Endodermal cell (in vitro differentiated cells): ENCODE results near the gene HIP1R. TPM values are rescaled to one million over a fixed set of nuclear protein-coding genes. Genes with fewer than 3 reads are reported as not detected.
"Not testable (repeated sequence)": the region's sequence is repeated elsewhere in the genome, so short reads cannot be mapped to it uniquely, and the experiment has no call there.

ENCODE experiments used
- DNase-seq: peaks from one replicate; pipeline ENCODE4 v3.0.0-alpha.2; 2017
- H3K27ac ChIP-seq: 2 replicates; pipeline ENCODE4 v1.5.1; 2013; ENCODE audit warnings: mild to moderate bottlenecking, low read depth, low read length, moderate library complexity
- H3K27me3 ChIP-seq: 2 replicates; pipeline ENCODE4 v1.6.1; 2013; ENCODE audit warnings: mild to moderate bottlenecking, low read length, moderate library complexity; ENCODE audit not compliant: insufficient read depth, control insufficient read depth, poor library complexity, severe bottlenecking
- H3K36me3 ChIP-seq: 2 replicates; pipeline ENCODE4 v1.7.0; 2013; ENCODE audit warnings: mild to moderate bottlenecking, low read length, moderate library complexity; ENCODE audit not compliant: control insufficient read depth, insufficient read depth
- H3K4me1 ChIP-seq: one replicate; pipeline ENCODE4 v1.7.0; 2013; ENCODE audit warnings: low read length; ENCODE audit not compliant: control insufficient read depth, insufficient read depth
- H3K4me3 ChIP-seq: 2 replicates; pipeline ENCODE4 v1.5.1; 2013; ENCODE audit warnings: mild to moderate bottlenecking, low read length, moderate library complexity
- H3K9ac ChIP-seq: 2 replicates; pipeline ENCODE4 v1.6.1; 2013; ENCODE audit warnings: mild to moderate bottlenecking, low read length, moderate library complexity; ENCODE audit not compliant: poor library complexity, severe bottlenecking; ENCODE audit errors: extremely low read depth
- H3K9me3 ChIP-seq: 2 replicates; pipeline ENCODE4 v1.6.1; 2013; ENCODE audit warnings: mild to moderate bottlenecking, low read length, moderate library complexity; ENCODE audit not compliant: control insufficient read depth
- H3K27ac Mint-ChIP-seq: 2 replicates; pipeline ENCODE4 v1.8.0; 2020; ENCODE audit warnings: mixed read lengths
- H3K27me3 Mint-ChIP-seq: 2 replicates; pipeline ENCODE4 v1.8.0; 2021; ENCODE audit warnings: mild to moderate bottlenecking, mixed read lengths; ENCODE audit not compliant: insufficient read depth
- H3K36me3 Mint-ChIP-seq: 2 replicates; pipeline ENCODE4 v1.8.0; 2020; ENCODE audit warnings: low read depth, mixed read lengths
- H3K4me1 Mint-ChIP-seq: 2 replicates; pipeline ENCODE4 v1.8.0; 2020; ENCODE audit warnings: mixed read lengths
- H3K4me3 Mint-ChIP-seq: 2 replicates; pipeline ENCODE4 v1.8.0; 2020; ENCODE audit warnings: mild to moderate bottlenecking, moderate library complexity, mixed read lengths
- H3K9me3 Mint-ChIP-seq: 2 replicates; pipeline ENCODE4 v1.8.0; 2020; ENCODE audit warnings: mild to moderate bottlenecking, mixed read lengths
- CTCF ChIP-seq: fragments of 200-600 bp; sonication (generic); conservative IDR thresholded peaks from 2 replicates; pipeline ENCODE4 v1.5.0; 2021; ENCODE audit warnings: antibody characterized with exemption, mild to moderate bottlenecking
- WGBS, 2 experiments: methylation state at CpG; one replicate each; pipeline versions ENCODE4 v1.1.5 to v1.1.7; 2013; ENCODE audit warnings: missing lambda C conversion rate in 2 of 2, mixed read lengths in 1 of 2; ENCODE audit not compliant: insufficient coverage in 1 of 2, insufficient read length in 1 of 2; 5-methylcytosine and 5-hydroxymethylcytosine counted together
- total RNA-seq, 2 donors: library from RNA; stranded (reverse); fragmentation: NEBNext Ultra II Directional in 1 of 2; extraction: Animal tissue kit (Norgen Biotek cat#: 25700) in 1 of 2; gene quantifications; 2 replicates in 1 of 2; 3 replicates in 1 of 2; pipeline ENCODE4 v1.2.1, GENCODE V29; 2021

Gene HIP1R
- total RNA-seq, 2 donors from 2014 or later, result 24.5 to 24.9 TPM

DNA sequence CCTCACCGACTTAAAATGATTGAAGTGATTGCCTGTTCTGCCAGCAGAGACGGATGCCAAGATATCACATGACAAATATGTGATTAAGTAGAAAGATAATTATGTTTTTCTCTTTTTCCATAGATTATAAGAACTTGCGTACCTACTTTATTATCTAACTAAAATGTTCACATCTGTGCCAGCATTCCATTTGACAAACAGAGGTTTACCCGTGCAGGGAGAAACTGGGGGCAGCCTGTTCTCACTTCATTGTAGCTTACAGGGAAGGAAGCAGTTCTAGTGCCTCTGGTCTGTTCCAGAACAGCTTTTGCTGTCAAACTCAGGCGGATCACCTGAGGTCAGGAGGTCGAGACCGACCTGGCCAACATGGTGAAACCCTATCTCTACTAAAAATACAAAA lies 31.3 kb upstream of the HIP1R start:
- Mint-ChIP-seq H3K9me3 (no peaks in the 10 kb centered on the region), H3K27ac (no peak overlapping the region), H3K4me1 (no peaks in the 10 kb centered on the region), H3K27me3 (no peaks in the 10 kb centered on the region), H3K4me3 (no peak overlapping the region), H3K36me3 (peaks cover 2% of the 10 kb centered on the region)
- no peaks in the 10 kb centered on the region for H3K4me1 ChIP-seq
- H3K9me3 ChIP-seq, result no peaks in the 10 kb centered on the region
- H3K9ac ChIP-seq, result no peak overlapping the region
- TF ChIP-seq CTCF, result no peak
- no peaks in the 10 kb centered on the region for H3K27me3 ChIP-seq
- H3K4me3 ChIP-seq, result no peak overlapping the region
- no peaks in the 10 kb centered on the region for H3K36me3 ChIP-seq
- no peak overlapping the region for H3K27ac ChIP-seq
- WGBS, 2 experiments, result 91 to 100% methylated on average over 5 to 6 of the region's 7 CpGs
- DNase-seq, result no peak

DNA sequence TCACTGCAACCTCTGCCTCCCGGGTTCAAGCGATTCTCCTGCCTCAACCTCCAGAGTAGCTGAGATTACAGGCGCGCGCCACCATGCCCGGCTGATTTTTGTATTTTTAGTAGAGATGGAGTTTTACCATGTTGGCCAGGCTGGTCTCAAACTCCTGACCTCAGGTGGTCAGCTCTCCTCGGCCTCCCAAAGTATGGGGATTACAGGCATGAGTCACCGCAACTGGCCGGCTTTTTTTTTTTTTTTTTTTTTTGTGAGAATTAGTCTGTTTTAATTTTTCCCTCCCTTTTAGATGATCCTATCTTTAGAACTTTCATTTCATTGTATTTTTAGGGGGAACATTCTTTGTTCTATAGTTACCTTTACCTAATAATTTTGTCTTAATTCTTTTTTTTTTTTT lies 30.3 kb upstream of the HIP1R start:
- not testable (repeated sequence) for H3K36me3 ChIP-seq, H3K4me3 Mint-ChIP-seq, H3K27ac Mint-ChIP-seq, H3K36me3 Mint-ChIP-seq, H3K9me3 ChIP-seq, H3K27me3 ChIP-seq, DNase-seq, H3K27me3 Mint-ChIP-seq, H3K4me1 ChIP-seq, H3K9me3 Mint-ChIP-seq, H3K4me3 ChIP-seq, H3K4me1 Mint-ChIP-seq, H3K27ac ChIP-seq, H3K9ac ChIP-seq
- 80 to 98% methylated on average over 2 to 8 of the region's 9 CpGs for WGBS, 2 experiments

GRCh38 chr12:122807651-122808050 lies 27.6 kb upstream of the HIP1R start:
- no peak overlapping the region for H3K9ac ChIP-seq
- TF ChIP-seq CTCF, result no peak
- no peak overlapping the region for H3K4me3 Mint-ChIP-seq
- no peak overlapping the region for H3K27ac Mint-ChIP-seq
- WGBS, 2 experiments, result 96 to 100% methylated on average over 1 of the region's 1 CpG
- peaks cover 4% of the 10 kb centered on the region for H3K36me3 Mint-ChIP-seq
- H3K9me3 Mint-ChIP-seq, result no peaks in the 10 kb centered on the region
- no peaks in the 10 kb centered on the region for H3K36me3 ChIP-seq
- no peaks in the 10 kb centered on the region for H3K4me1 Mint-ChIP-seq
- H3K4me3 ChIP-seq, result no peak overlapping the region
- no peak overlapping the region for H3K27ac ChIP-seq
- H3K9me3 ChIP-seq, result no peaks in the 10 kb centered on the region
- H3K27me3 ChIP-seq, result no peaks in the 10 kb centered on the region
- H3K4me1 ChIP-seq, result no peaks in the 10 kb centered on the region
- no peaks in the 10 kb centered on the region for H3K27me3 Mint-ChIP-seq
- DNase-seq, result no peak

- H3K27ac ChIP-seq, result no peak overlapping the region
- Mint-ChIP-seq H3K27me3 (no peaks in the 10 kb centered on the region), H3K9me3 (no peaks in the 10 kb centered on the region), H3K27ac (no peak overlapping the region), H3K4me3 (no peak overlapping the region), H3K36me3 (peaks cover 4% of the 10 kb centered on the region), H3K4me1 (no peaks in the 10 kb centered on the region)
- H3K27me3 ChIP-seq, result no peaks in the 10 kb centered on the region
- H3K36me3 ChIP-seq, result no peaks in the 10 kb centered on the region
- WGBS, 2 experiments, result 76 to 100% methylated on average over 1 to 3 of the region's 3 CpGs
- no peaks in the 10 kb centered on the region for H3K4me1 ChIP-seq
- TF ChIP-seq CTCF, result no peak
- H3K9ac ChIP-seq, result no peak overlapping the region
- DNase-seq, result no peak
- no peaks in the 10 kb centered on the region for H3K9me3 ChIP-seq
- no peak overlapping the region for H3K4me3 ChIP-seq
Measured at GRCh38 chr12:122811777-122812176, 23.5 kb upstream of the HIP1R start.
